Psoas muscle (tissue), 8 donors: ENCODE results near the gene EIF3A. TPM values are rescaled to one million over a fixed set of nuclear protein-coding genes. Genes with fewer than 3 reads are reported as not detected.

Experiments
- ATAC-seq, 4 donors: fragments of 200-7000 bp; cut with Tn5 transposase; one replicate each; pipeline ENCODE4 v1.9.1; 2020; ENCODE audit warnings: moderate library complexity in 3 of 4, mild to moderate bottlenecking in 2 of 4
- DNase-seq, 2 donors: peaks; one replicate each; pipeline ENCODE4 v3.0.0-alpha.2; 2020
- H3K27ac ChIP-seq: fragments of 200-600 bp; one replicate; pipeline ENCODE4 v1.8.0; 2022
- H3K27me3 ChIP-seq, 3 donors: fragments of 200-600 bp in 1 of 3; one replicate each; pipeline versions ENCODE4 v1.6.1 to v1.8.0; 2013 to 2022; ENCODE audit warnings: low read length in 2 of 3, mild to moderate bottlenecking in 2 of 3, moderate library complexity in 1 of 3; ENCODE audit not compliant: insufficient read depth in 3 of 3
- H3K36me3 ChIP-seq, 2 donors: fragments of 200-600 bp in 1 of 2; one replicate each; pipeline versions ENCODE4 v1.6.1 to v1.8.0; 2013 to 2022; ENCODE audit warnings: low read depth in 1 of 2, mild to moderate bottlenecking in 1 of 2, moderate library complexity in 1 of 2; ENCODE audit not compliant: insufficient read depth in 1 of 2
- H3K4me1 ChIP-seq: fragments of 200-600 bp; one replicate; pipeline ENCODE4 v1.8.0; 2022
- H3K4me3 ChIP-seq: fragments of 200-600 bp; one replicate; pipeline ENCODE4 v1.8.0; 2022; ENCODE audit warnings: mild to moderate bottlenecking
- H3K9me3 ChIP-seq: fragments of 200-600 bp; one replicate; pipeline ENCODE4 v1.8.0; 2022
- WGBS, 3 donors: extraction: QIAGEN DNeasy Blood & Tissue Kit; methylation state at CpG; one replicate each; pipeline versions ENCODE4 v1.1.6 to v1.1.7; 2013; 5-methylcytosine and 5-hydroxymethylcytosine counted together
- intact Hi-C, 2 donors: fragments of 100-400 bp; cut with DNase I; formaldehyde crosslinking; loops; one replicate each; pipeline versions ENCODE4 v1.11.0 to v1.14.2; 2022
- polyA plus RNA-seq, 3 donors: library from polyadenylated mRNA; stranded (reverse); fragments of 200-250 nt; gene quantifications; one replicate each; pipeline ENCODE4 v1.2.3, GENCODE V29; 2013
- total RNA-seq, 4 donors: library from RNA; stranded (reverse); fragmentation: NEBNext Ultra II Directional in 2 of 4; extraction: Animal tissue kit (Norgen Biotek cat#: 25700) in 2 of 4; gene quantifications; one replicate each; pipeline versions ENCODE4 v1.2.1 to v1.2.4, GENCODE V29; 2021 to 2023
- TF ChIP-seq, protein P1 (sequence below): fragments of 200-600 bp; IDR thresholded peaks from one replicate; pipeline ENCODE4 v1.8.0; 2022; ENCODE audit warnings: antibody characterized with exemption
- donor health status: healthy with polysubstance abuse.
- donor health status: DM: no; HTN: no; CAD: no; lungs with moderate emphysema.
- donor health status: Bipolar disorder and iron deficiency.
- donor health status: healthy.
- donor health status: DM: yes; HTN: yes; CAD: no.
- donor health status: DM: no; HTN: no; CAD: no.
- donor health status: DM: no; HTN: no; CAD: no.
- donor health status: DM: yes; HTN: yes; CAD: no.

Gene EIF3A
- total and polyA plus RNA-seq, 7 donors = 71.3 to 226 (median 148) TPM

DNA sequence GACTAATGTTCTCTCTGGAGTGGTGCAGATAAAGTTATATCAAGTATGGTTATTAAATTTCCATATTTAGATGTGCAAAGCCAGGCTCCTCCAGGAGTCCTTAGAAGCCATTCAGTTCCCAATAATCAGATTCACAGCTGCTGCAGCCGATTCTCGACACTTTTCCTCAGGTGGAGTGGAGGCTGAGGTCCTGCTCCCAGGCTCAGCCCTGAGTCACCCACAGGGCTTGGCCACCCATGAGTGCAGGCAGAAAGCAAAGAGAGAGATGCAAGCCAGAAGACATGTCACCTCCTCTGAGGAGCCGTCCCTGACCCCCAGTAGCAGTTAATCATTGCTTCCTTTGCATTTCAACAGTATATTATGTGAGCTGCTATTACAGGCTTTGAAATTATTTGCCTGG is 87.4 kb downstream of the EIF3A start:
- 73 to 75% (median 75%) methylated on average over 3 of the region's 3 CpGs for WGBS, 3 donors
- ATAC-seq (no peak), DNase-seq (no peak)
- H3K4me1 ChIP-seq = no peaks in the 10 kb centered on the region
- no peak overlapping the region for H3K27ac ChIP-seq
- no peaks in the 10 kb centered on the region for H3K27me3 ChIP-seq
- H3K4me3 ChIP-seq = no peak overlapping the region
- intact Hi-C loops = no loop called here
- H3K36me3 ChIP-seq = no peaks in the 10 kb centered on the region
- no peaks in the 10 kb centered on the region for H3K9me3 ChIP-seq
- TF ChIP-seq, protein P1, sequence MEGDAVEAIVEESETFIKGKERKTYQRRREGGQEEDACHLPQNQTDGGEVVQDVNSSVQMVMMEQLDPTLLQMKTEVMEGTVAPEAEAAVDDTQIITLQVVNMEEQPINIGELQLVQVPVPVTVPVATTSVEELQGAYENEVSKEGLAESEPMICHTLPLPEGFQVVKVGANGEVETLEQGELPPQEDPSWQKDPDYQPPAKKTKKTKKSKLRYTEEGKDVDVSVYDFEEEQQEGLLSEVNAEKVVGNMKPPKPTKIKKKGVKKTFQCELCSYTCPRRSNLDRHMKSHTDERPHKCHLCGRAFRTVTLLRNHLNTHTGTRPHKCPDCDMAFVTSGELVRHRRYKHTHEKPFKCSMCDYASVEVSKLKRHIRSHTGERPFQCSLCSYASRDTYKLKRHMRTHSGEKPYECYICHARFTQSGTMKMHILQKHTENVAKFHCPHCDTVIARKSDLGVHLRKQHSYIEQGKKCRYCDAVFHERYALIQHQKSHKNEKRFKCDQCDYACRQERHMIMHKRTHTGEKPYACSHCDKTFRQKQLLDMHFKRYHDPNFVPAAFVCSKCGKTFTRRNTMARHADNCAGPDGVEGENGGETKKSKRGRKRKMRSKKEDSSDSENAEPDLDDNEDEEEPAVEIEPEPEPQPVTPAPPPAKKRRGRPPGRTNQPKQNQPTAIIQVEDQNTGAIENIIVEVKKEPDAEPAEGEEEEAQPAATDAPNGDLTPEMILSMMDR = no peak

DNA sequence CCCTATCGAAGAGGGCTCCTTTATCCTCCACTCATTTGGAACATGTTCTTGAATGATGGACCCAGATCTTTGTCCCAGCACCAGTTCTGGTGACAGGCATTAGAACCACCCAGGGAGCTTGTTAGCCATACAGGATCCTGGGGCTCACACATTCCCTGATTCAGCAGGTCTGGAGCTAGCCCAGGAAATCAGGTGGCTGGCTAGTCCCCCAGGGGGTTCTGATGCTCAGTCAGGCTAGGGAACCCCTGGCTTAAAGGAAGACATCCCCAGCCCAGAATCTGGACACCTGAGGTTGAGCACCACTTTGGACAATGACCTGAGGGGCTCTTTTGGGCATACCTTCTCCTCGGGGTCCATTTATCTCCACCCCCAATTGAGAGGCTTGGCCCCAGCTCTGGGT is 88.1 kb downstream of the EIF3A start:
- ATAC-seq (no peak), DNase-seq (no peak)
- TF ChIP-seq, protein P1 = no peak
- Histone ChIP-seq H3K36me3 (no peaks in the 10 kb centered on the region), H3K9me3 (no peaks in the 10 kb centered on the region), H3K27ac (no peak overlapping the region), H3K4me1 (no peaks in the 10 kb centered on the region), H3K4me3 (no peak overlapping the region), H3K27me3 (no peaks in the 10 kb centered on the region)
- intact Hi-C loops = no loop called here
- WGBS, 3 donors = 77 to 80% (median 77%) methylated on average over 2 of the region's 2 CpGs

DNA sequence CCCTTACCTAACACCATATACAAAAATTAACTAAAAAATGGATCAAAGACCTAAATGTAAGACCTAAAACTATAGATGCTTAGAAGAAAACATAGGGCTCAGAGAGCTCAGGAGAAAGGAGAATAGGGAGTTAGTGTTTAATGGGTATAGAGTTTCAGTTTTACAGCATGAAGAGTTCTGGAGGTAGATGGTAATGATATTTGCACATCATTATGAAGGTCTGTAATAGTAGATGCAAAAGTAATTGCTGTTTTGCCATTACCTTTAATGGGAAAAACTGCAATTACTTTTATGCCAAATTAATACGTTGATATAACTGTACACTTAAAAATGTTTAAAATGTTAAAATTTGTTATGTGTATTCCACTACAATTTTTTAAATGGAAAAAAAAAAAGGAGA is 90.3 kb downstream of the EIF3A start:
- H3K27ac ChIP-seq = no peak overlapping the region
- no peak overlapping the region for H3K4me3 ChIP-seq
- H3K9me3 ChIP-seq = peaks cover 12% of the 10 kb centered on the region
- intact Hi-C loops = no loop called here
- no peaks in the 10 kb centered on the region for H3K4me1 ChIP-seq
- 84 to 92% (median 88%) methylated on average over 1 of the region's 1 CpG for WGBS, 3 donors
- no peaks in the 10 kb centered on the region for H3K27me3 ChIP-seq
- TF ChIP-seq, protein P1 = no peak
- no peak for DNase-seq
- ATAC-seq = no peak
- no peaks in the 10 kb centered on the region for H3K36me3 ChIP-seq

DNA sequence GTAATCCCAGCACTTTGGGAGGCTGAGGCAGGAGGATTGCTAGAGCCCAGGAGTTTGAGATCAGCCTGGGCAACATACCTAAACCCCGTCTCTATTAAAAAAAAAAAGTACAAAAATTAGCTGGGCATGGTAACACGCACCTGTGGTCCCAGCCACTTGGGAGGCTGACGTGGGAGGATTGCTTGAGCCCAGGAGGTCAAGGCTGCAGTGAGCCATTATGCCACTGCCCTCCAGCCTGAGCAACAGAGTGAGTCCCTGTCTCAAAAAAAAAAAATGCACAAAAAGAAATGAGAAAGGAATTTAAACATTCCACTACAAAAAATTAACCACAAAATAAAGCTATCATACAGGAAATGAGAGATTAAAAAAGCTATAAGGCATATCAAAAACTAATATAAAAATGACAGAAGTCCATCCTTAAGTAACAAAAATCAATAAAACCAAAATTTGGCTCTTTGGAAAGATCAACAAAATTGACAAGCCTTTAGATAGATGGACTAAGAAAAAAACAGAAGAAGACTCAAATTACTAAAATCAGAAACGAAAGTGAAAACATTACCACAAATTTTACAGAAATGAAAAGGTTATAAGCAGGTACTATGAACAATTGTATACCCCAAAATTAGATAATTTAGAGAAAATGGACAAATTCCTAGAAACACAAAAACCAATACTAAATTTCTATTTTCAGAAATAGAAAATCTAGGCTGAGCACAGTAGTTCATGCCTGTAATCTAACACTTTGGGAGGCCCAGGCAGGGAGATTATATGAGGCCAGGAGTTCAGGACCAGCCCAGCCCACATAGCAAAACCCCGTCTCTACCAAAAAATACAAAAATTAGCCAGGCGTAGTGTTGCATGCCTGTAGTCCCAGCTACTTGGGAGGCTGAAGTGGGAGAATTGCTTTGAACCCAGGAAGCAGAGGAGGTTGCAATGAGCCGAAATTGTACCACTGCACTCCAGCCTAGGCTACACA is 93.5 kb downstream of the EIF3A start:
- intact Hi-C loops = no loop called here
- no peak overlapping the region for H3K27ac ChIP-seq
- DNase-seq (no peak), ATAC-seq (no peak)
- TF ChIP-seq, protein P1 = no peak
- no peaks in the 10 kb centered on the region for H3K36me3 ChIP-seq
- H3K27me3 ChIP-seq = no peaks in the 10 kb centered on the region
- 66 to 78% (median 72%) methylated on average over 7 of the region's 7 CpGs for WGBS, 3 donors
- H3K9me3 ChIP-seq = peaks cover 14% of the 10 kb centered on the region
- no peak overlapping the region for H3K4me3 ChIP-seq
- H3K4me1 ChIP-seq = no peaks in the 10 kb centered on the region
